ENCODE data around the gene SH2D1B.

DNA sequence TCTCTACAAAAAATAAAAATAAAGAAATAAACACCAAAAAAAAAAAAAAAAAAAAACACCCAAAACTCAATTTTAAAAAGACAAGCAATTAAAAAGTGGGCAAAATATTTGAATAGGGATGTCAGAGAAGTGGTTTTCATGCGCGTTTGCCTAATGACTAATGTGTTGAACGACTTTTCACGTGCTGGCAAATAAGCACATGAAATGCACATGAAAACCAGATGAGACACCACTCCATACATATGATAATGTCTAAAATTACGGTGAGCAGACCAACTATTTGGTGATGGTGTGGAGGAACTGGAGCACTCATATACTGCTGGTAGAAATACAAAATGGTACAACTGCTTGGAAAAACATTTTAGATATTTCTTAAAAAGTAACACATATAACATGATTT lies 46.3 kb upstream of the SH2D1B start:
- TF ChIP-seq, protein P1, sequence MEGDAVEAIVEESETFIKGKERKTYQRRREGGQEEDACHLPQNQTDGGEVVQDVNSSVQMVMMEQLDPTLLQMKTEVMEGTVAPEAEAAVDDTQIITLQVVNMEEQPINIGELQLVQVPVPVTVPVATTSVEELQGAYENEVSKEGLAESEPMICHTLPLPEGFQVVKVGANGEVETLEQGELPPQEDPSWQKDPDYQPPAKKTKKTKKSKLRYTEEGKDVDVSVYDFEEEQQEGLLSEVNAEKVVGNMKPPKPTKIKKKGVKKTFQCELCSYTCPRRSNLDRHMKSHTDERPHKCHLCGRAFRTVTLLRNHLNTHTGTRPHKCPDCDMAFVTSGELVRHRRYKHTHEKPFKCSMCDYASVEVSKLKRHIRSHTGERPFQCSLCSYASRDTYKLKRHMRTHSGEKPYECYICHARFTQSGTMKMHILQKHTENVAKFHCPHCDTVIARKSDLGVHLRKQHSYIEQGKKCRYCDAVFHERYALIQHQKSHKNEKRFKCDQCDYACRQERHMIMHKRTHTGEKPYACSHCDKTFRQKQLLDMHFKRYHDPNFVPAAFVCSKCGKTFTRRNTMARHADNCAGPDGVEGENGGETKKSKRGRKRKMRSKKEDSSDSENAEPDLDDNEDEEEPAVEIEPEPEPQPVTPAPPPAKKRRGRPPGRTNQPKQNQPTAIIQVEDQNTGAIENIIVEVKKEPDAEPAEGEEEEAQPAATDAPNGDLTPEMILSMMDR (IDR thresholded peaks at IDR 0.05) = no peak
- TF ChIP-seq POLR2AphosphoS5 (IDR thresholded peaks at IDR 0.05) (no peak), POLR2A (IDR thresholded peaks at IDR 0.05) (no peak)
